IPS-NIHi7 (cell line): ENCODE data around the gene TNNC1.

Source experiments
- DNase-seq: peaks from one replicate; pipeline ENCODE4 v3.0.0; 2012; ENCODE audit warnings: mixed read lengths; ENCODE audit errors: extremely low spot score

The TNNC1 gene

DNA sequence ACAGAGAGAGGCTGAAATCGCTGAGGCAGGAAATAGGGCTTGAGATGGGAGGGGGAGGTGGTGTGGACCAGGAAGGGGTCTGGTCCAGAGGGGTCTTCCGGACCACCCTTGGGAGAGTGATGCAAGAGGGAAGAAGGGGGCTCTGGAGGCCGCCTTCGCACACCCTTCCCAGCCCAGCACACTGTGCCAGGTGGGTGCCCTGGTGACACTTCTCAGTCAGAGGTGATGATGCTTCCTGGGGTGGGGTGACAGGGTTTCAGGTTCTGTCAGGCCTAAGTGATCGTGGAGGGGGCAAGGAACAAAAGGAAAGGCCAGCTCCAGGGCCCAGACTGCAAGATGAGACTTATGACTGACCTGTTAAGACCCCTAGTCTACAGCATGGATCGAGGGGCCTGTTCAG is 21.6 kb downstream of the TNNC1 start:
- no peak for DNase-seq

DNA sequence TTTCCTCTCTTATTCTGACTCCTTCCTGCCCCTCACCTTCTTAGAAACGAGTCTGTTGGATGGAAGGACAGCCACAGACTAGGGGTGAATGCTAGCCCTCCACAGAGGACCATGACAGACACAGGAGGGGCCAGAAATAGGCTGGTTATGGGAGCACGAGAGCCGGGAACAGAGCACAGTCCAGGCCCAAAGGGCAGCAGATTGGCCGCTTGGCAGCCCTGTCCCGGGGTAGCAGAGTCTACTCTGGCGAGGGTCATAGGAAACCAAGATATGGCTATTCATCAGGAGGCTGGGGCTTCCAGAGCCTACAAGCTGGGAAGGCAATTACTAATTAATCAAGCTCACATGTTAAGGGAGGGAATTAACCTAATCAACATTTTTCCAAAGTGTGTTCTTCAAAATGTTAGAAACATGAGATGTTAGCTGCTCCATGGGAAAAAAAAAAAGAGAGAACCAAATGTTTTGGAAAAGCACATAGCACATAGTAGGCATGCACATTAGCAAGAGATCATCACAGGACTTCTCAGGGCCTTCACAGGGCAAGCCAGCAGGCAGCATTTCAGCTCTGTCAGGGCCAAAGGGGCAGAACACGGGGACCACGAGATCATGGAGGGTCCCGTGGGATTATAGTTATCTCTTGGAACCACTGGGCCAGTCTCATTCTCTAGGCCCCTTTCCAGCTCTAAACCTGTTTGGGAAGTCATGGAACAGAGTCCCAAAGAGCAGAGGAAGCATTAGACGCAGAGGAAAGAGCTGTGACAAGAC is 22.2 kb downstream of the TNNC1 start:
- DNase-seq, result no peak

DNA sequence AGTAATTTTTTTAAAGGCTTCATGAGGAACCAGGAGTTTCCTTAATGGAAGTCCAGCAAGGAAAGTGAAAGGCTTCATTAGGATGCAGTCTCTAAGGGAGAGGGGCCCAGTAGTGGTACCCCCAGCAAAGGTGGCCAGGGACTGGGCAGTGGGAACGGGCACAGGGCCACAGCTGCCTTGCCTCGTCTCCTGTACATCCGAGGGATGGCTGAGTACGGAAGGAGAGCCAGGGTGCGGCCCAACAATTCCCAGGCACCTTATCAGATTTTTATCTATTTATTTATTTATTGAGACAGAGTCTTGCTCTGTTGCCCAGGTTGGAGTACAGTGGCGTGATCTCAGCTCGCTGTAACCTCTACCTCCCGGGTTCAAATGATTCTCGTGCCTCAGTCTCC is 23.4 kb downstream of the TNNC1 start:
- DNase-seq, result no peak

DNA sequence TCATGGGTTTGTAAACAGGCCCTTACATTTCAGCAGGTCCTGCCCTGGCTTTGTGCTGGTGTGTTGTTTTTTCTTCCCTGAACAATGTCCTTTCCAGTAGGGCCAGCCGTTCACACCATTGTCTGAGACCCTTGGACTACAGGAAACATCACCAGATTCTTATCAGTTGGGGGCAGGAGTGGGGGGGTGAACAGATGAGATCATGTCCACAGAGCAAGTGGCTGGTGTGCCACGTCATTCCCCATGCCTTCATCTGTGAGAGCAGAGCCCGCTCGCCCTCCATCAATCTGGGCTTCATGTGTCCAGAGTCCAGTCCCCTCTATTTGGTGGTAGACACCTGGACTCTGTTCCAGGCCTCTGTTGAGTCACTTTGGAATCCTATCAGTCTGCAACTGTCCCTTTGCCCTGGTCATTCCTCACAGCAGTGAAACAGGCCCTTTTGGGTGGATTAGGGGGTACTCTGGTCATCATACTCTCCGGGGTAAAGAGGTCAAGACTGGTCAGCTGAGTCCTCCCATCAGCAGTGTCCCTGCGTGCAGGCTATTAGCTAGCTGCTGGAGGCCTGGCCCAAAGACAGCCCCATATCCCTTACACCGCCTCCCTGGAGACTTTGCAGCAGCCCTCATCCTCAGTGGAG is 23.9 kb downstream of the TNNC1 start:
- DNase-seq, result no peak

DNA sequence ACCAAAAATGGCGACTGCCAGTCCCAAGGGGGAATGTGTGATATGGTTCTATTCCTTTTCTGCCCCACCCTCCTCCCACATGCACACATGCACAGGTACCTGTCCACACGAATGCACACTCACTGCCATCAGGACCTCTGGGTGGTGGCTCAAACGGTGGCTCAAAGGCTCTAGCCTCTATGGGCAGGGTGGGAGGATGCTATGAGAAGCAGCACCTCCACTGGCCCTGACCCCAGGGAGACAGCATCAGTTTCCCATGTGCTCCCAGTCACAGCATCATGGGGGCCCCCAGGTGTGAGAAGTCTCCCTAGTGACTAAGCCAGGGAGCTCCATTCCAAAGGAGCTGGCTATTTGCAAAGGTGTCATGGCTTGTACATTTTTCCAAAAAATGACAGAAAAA is 24.8 kb downstream of the TNNC1 start:
- DNase-seq, result no peak

DNA sequence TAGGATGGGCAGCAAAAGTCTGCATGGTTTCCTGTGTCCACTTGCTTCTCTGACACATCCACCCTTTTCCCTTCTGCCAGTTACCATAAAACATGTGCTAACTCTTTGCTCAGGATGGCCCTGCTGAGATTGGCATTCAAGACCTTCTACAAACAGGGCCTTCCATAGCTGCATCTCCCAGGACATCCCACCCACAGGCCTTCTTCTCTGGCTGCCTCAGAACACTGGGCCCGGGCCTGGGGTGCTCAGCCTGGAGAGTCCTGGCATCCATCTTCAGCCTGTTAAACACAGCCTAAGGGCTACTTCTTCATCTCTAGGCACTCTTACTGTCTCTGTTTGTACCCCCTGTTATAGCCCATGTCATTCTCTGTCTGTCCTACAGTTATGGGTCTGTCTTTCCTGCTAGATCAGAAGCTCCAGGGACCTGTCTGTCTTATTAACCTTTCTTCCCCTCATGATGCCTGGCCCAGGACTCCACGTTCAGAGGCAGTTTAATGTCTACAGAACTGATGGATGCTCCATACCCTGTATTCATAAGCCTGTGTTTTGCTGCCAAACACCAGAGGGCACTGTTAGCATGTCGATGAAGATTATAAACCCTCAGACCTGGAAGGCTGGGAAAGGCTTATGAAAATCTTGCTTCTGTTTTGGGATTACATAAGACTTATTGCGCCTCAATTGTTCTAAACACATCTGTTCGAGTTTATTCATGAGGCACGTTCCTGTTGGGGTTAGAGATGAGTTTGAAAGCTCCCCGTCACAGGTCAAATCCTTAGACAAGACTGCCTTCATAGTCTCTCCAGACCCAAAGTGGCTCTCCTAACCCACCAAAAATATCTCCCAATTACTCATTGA is 25.5 kb downstream of the TNNC1 start:
- DNase-seq, result peak; percentile 68

DNA sequence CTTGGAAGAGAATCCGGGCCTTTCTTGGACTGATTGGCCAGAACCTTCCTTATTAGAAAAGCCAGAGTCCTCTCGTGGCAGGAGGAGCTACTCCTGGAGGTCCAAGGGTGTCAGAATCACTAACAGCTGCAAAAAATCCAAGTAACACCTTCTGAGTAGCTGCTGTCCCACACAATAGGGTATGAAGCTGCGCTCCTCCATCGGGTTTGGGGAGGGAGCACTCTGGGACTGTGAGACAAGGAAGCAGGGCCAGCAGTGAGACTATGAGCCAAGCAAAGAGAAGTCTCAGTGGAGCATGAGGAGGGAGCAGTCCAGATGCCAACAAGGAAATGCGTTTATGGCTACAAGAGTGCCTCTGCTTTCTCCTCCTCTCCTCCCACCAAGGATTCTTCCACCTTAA is 30.7 kb downstream of the TNNC1 start:
- DNase-seq, result no peak

DNA sequence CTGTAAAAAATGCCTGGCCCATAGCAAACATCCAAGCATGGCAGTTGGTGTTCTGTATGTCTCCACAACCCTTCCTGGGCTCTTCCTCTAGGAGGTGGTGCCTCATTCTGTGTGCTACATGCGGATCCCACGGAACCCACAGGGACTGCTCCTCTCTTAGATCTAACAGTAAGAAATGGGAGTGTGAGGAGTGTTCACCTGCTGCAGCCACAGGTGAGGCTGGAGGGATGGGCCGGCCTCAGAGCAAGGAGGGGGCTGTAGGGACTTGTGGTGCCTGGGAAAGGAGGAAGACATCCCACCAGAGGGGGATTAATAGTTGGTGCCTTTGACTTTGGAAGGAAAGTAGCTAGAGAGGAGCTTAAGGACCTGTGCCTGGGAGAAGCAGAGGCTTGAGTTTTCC is 31.2 kb downstream of the TNNC1 start:
- no peak for DNase-seq

DNA sequence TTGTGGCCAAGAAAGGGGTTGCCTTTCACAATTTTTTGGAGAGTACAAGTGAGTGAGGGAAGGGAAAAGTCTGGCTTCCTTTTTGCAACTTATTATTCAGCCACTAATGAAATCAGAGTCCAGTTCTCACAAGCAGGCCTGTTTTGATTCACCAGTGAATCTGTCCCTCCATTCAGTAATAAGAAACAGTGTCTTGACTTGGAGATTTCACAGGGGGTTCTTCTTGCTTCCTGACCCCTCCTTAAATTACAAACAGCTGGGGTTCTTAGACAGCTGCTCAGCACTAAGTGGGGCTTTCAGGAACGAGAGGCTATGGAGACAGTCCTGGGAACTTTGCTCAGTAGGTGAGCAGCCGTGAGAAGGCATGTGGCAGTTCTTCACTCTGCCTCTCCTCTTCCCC is 33.5 kb downstream of the TNNC1 start:
- DNase-seq, result no peak

DNA sequence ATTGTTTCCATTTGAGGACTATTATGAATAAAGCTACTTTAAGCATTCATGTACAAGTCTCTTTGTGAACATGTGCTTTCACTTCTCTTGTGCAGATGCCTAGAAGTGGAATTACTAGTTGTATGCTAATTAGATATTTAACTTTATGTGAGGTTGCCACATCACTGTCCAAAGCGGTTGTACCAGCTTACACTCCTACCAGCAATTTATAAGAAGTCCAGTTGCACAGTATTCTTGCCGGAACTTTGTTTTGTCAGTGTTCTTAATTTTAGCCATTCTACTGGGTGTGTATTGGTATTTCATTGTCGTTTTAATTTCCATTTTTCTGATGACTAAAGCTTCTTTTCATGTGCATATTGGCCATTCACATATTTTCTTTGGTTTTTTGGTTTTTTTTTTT is 38.0 kb downstream of the TNNC1 start:
- DNase-seq, result no peak

DNA sequence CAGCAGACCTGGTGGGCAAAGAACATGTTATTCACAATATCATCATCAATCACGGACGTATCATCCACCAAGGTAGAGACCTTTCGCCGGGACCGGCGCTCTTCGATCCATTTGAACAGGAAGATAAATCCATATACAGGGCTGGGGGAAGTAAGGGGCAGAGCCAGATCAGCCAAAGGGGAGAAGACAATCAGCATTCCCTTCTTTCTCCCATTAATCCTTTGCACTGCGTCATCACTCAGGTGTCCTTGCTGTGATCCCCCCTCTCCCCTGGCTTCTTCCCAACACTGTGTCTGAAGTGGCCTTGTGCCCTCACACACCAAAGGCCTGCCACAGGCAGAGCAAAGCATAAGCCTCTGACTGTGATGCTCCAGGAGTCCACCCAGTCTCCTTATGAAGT is 45.4 kb downstream of the TNNC1 start:
- DNase-seq, result no peak

DNA sequence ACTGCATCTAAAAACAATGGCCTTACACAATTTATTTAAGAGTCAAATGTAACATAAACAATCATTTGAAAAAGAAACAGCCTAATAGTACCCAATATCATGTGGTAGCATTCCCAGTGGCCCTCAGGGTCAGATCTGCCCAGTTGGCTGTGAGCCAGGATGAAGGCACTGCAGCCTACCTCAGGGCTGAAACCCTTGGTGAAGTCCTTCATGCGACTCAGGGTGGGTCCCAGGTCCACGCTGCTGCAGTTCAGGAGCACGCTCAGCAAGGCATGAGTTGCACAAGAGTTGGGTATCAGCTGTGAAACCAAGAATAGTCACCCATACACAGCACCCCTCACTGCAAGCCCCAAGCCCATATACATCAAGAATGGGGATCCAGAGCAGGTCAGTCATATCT is 46.1 kb downstream of the TNNC1 start:
- no peak for DNase-seq

DNA sequence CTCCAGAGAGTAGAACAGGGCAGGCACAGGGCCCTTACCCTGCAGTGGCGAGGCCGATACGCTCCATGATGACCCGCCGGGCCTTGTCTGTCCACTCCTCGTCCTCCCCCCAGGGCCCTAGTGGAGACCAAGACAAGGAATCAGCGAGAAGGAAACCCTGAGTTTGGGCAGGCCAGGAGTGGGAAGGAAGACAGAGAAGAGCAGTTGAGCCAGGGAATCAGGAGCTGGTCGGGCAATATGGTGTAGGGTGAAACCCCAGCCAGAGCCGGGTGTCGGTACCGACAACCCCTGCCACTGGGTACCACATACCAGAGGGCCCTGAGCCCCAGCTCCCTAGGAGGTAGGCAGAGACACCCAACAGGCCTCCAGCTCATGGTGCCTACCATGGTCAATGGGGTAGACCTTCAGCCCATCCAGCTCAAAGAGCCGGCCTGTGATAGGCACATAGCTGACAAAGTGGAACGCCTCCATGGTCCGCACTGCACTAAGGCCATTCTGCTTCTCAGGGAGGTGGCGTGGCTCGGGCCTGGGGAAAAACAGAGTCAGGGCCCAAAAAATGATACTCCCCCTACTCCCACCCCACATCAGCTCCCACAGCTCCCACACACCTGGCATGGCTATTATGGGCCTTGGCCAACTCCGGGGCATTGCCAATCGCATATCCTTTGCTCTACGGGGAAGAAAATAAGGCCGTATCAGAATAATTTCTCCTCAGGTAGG is 46.9 kb downstream of the TNNC1 start:
- no peak for DNase-seq

DNA sequence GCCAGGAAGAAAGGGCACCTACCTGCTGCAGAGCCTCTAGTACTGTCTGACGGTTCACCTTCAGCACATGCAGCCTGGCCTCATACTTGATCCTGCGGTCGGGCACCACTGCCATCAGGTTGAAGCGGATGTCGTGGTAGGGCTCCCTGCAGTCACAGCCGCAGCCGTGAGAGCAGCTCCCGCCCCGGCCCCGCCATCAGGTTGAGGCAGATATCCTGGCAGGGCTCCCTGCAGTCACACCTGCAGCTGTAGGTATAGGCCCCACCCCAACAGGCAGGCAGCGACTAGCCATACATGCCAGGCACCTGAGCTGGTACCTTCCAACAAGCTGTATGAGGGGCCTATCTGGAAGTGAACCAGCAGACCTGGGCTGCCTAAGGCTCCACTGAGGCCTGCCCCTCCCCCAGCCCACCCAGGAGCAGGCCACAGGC is 47.6 kb downstream of the TNNC1 start:
- DNase-seq, result no peak

DNA sequence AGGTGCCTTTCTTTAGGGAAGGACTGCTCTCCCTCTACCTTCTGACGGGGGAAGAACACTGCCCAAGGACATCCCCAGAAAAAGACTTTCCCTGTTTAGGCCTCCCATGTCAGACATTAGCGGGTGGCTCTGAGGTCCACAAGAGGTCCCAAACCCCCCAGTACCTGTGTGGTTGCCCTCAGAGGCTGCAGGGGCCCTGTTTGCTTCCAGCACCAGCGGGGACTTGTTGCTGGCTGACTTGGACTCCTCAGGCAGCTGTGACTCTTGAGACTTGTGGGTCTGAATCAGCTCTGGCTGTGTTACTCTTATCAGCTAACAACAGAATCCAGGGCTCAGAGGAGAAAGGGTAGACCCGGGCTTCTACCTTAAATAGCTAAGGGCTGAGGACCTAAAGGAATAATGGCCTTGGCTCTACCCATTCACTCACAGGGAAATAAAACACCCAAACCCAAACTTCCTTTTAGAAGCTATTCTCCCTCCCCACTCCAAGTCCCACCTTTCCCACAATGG is 48.2 kb downstream of the TNNC1 start:
- DNase-seq, result no peak

DNA sequence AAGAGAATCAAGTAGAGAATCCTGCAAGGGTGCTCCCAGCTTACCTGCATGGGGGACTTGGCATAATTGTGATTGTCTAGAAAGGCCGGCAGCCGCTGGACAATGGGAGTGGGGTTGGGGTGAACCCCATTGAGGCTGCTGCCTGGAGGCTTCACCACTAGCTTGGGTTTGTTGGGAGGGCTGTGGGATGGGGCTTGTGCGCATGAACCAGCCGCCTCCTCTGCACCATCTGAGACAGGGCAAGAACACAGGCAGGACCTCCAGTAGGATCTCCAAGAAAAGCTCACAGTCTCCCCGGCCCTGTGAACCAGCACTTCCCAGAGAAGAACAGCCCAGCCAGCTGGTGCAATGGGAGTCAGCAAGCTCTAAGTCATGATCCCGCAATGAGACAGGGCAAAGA is 48.8 kb downstream of the TNNC1 start:
- no peak for DNase-seq

DNA sequence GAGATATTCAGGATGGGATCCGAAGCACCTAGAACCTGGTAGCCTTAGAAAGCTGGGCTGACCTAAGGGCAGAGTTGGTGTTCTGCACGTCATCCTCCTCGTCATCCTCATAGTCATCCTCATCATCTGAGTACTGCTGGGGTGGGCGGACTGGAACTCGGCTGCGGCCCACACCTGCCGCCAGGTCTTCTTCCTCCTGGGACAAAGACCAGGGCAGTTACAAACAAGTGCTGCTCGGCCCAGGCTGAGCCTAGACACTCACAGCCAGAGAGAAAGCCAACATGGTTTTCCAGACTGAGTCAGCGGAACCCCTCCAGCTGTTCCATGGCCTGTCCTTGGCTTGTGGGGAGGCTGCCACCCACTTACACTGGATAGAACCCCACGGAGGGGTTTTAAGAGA is 49.5 kb downstream of the TNNC1 start:
- DNase-seq, result no peak

DNA sequence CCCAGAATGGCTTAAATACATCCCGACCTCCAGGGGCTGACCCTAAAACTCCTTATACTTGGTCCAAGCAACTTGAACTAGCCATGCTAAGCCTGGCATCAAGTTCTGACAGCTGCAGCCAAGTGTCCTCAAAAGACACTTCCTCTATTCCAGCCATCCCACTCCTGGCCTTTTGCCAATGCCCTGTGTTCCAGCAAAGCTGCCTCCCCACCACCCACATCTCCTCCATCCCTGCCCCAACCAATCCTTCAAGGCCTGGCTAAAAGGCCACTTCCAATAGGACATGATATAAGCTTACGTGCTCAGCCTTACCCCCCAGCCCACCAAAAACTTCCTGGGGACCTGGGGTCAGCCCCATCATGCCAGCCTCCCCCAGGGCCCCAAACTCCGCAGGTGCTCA is 49.9 kb downstream of the TNNC1 start:
- DNase-seq, result no peak

DNA sequence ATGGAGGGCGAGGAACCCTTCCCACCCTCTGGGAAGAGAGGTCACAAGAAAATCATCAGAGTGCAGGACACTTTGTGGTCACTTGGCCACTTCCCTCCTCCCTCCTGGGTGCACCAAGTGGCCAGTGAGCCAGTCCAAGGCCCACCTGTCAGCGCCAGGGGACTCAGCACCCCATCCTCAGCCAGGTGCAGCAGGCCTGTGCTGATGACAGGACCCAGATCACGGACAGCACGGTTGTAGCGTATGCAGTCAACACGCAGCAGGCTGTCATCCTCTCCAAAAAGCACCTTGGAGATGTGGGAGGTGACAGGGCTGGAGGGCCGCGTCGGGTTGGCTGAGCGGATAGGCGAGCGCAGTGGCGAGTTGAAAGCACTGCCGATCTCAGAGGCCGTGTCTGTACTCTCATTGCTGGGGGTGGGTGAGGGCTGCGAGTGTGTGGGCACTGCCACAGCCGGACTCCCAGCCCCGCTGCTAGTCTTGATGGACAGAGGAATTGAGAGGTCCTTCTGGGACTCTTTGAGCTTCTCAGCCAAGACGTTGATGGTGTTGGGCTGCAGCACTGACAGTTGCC is 50.5 kb downstream of the TNNC1 start:
- DNase-seq, result no peak

DNA sequence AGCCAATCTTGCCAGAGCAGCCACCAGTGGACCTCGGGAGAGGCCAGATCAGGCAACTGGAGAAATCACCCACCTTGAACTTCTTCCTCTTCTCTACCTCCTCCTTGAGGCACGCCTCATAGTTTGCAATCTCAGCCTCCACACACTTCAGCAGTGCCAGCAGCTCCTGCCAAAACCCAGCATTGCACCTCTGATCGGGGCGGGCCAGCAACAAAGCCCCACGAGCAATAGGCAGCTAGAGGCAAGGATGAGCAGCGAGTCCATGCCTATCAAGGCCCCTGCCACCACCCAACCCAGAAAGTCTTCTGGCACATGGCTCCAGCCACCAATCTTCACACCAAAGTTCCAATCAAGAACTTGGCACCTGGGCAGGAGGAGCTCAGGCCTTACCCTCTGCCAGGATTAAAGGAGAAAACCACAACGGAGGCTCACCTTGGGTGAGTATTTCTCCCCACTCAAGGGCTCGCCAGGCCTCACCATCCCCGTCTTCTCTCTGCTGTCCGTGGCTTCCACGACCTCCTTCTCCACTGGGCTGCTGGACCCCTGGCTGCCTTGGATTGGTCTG is 51.1 kb downstream of the TNNC1 start:
- no peak for DNase-seq

DNA sequence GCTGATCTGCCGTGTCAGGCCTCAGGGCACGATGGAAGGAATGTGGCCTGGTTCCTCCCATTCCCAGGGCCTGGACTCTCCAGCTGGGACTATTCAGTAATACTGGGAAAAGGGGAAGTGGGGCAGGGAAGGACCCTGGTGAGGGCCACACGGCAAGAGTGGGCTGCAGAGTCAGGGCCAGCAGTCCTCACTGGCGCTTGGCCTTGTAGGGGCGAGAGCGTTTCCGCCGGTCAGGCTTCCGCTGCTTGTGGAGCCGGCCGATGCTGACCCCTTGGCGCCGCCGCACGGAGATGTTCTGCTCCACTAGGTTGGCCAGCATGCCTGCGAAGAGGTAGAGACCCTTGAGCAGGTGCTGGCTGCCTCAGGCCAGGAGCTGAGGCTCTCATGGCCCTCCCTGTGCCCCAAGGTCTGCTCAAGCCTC is 51.7 kb downstream of the TNNC1 start:
- no peak for DNase-seq
